Stimulated activated CD8-positive, alpha-beta memory T cell treated with anti-CD3 and anti-CD28 coated beads, Interleukin-2, amount 100 ng/mL, for 48 hours (primary cell): ENCODE data around the gene CADM1.

Experiments
- DNase-seq, 2 donors: peaks; one replicate each; pipeline ENCODE4 v3.0.0-alpha.2; 2020; ENCODE audit warnings: low read depth in 2 of 2

Gene CADM1

DNA sequence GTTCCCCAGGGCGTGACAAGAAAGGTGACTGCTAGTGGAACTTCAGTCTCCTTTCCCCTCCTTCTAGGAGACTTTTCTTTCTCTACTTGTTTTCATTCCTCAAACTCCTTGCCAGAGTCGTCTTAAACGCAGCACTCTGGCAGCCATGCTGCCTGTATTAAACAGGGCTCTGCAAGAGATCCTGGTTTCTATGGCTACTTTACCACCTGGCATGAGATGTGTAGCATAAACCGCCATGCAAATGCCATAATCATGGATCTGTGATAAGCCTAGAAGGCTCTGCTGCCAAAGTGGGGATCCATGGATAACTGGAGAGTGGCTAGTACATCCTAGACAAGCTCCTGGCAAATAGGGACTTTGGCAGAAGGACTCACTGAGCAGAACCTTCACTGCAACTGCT is 321.1 kb downstream of the CADM1 start:
- DNase-seq: no peak

DNA sequence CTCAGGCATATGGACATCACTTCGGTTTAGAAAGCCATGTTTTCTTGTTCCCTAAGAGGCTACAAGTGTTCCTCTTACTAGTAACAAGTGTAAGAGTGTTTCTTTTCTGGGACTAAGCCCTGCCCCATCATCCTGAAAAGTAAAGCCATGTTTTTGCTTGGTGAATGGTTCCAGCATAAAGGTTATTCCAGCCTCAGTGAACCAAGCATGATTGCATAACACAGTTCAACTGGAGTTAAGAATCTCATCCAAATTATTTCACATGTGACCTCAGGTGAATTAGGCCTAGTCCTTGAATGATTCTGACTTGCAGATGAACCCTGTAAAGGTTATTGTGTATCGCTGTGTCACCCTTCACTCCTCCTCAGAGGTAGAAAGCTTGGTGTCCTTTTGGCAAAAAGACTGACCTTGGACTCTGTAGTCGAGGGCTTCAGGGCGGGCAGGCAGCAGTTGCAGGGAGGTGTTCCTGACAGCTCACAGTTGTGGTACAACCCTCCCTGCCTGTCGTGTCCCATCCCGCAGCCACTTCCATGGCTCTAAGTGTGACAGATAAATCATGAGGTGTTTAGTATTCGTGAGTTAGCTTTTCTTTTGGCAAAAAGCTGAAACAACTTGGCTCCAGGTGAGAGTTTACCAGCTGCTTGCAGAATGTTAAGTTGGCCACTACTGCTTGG is 321.8 kb downstream of the CADM1 start:
- no peak for DNase-seq

- DNase-seq: no peak
These were observed 322.7 kb downstream of the CADM1 start for GRCh38 chr11:115181538-115181937.

DNA sequence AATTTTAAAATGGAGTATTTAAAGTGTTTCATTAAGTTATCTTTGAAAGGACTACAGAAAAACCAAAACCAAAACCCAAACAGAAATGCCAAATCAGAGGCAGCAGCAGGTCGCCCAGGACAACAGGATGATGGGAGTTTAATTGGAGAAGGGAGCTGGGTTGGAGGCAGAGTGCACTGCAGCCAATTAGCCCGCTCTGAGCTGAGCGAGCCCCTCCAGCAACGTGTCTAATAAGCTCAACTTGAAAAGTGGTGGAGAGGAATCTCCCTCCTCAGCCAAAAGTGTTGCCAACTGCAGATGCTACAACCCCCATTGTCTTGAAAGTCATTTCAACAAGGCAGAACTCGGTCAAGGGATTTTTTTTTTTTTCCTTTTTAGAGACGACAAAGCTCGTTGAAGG is 323.9 kb downstream of the CADM1 start:
- DNase-seq: no peak

GRCh38 chr11:115179636-115180035 is 324.6 kb downstream of the CADM1 start:
- no peak for DNase-seq

DNA sequence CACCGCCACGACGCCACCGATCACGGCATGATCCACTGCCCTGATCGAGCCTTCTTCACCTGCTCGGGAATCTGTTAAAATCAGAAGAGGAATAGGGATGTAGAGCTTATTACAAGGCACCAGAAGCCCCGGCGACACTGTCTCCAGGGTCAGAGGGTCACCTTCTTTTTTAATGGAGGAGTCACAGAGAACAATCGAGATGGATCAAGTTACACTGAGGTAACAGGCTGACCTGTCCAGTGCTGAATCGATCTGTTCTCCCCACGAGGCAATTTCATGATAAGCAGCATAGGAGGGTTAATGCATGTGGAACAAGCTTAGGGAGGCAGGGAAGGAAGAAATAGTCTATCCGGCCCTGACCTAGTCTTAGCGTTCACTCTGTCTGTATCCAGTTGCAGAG is 325.5 kb downstream of the CADM1 start:
- DNase-seq: no peak

GRCh38 chr11:115173136-115173535 is 331.1 kb downstream of the CADM1 start:
- no peak for DNase-seq

DNA sequence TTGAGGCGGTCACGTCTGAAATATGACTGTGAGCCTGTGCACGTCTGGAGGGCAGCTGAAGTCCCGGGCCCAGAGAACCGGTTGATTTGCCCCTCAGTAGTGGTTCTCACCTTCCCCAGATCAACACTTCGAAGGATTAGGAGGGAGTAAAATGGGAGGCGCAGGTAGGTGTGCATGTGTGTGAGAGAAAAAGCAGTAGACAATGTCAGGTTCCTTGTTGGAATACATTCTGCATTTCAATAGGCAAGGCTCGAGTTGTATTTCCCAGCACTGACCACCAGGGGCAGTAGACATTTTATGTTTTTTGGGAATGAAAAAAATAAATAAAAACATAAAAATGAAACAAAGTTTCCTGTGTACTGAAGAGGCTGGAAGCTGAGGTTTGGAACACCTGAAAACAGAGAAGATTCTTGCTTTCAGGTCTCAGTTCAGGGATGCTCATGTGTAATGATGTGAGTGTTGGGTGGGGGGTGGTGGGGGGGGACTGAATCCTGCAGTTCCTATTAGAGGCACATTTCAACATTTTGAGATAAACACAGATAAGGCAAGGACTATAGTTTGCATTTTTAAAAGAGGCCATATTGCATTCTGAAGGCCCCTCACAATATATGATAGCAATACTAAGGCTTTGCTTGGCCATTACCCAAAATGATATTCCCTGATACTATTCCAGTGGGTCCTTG is 333.9 kb downstream of the CADM1 start:
- DNase-seq: peak in 1 of 2 donors; percentile 7

DNA sequence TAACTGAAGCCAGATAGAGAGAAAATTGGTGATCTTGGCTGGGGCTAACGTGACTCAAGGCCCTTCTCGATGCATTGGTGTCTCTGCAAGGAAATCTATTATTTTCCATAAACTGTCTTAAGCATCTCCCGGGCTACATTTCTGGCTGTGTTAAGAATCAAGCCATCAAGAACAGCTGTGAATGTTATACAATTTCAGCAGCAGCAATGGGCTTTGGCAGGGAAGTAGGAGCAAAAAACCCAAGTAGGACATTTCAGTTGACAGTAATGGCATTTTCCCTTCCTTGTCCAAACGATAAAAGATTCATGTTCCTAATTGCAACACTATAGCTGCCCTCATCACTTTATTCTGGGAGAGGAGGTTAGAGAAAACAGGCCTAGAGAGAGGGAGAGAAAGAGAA is 335.0 kb downstream of the CADM1 start:
- DNase-seq: no peak

GRCh38 chr11:115168686-115169085 is 335.5 kb downstream of the CADM1 start:
- no peak for DNase-seq

DNA sequence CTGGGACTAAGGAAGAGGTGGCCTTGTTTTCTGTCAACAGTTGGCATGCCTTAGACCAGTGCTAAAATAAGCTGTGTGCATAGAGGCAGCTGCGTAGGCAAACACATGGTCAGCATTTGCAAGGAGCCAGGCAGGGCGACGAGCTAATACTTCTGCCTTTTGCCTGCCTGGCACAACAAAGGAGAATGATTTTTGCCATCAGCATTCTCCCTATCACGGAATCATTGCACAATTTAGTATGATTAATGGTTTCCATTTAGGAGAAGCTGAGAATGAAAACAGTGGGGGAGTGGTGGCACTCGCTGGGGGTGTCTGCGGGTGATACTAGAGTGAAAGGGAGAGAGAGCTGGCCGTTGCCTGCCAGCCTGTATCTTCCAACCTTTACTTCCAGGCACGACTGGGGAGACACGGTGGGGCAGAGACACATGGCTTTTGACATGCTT is 336.0 kb downstream of the CADM1 start:
- no peak for DNase-seq

DNA sequence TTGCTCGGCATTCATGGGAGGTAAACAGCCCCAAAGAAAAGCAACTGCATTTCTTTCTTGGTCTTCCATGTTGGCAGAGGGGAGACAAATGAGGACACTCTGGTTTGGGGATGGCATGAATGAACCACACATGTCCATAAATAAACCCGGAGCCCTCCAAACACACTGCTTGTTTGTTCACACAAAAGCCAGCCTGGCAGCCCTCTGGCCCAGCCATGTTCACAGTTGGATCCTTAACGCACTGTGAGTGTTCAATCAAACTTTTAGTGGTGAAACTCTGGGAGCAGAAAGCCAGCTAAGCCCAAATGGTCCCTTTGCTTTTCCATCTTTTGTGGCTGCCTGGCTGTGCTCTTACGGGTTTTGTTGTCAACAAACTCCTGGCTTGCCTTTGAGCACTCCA is 336.8 kb downstream of the CADM1 start:
- DNase-seq: no peak

- DNase-seq: no peak
These were observed 337.4 kb downstream of the CADM1 start for GRCh38 chr11:115166820-115167219.

GRCh38 chr11:115164774-115165173 is 339.4 kb downstream of the CADM1 start:
- DNase-seq: no peak

DNA sequence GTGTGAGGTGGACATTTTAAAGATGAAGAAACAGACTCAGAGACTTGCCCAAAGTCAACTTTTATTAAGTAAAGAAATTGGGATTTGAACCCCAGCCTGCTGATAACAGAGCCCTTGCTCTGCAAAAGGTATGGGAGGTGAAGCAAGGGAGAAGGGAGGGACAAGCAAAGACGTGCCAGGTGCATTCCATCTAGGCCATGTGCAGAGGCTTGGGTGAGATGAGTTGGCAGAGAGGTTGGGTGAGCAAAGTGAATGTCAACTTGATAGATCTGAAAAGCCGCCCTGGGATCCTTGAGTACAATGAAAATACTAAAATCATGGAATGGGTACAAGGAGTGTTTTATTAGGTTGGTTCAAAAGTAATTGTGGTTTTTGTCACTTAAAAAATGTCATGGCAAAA is 341.3 kb downstream of the CADM1 start:
- no peak for DNase-seq

DNA sequence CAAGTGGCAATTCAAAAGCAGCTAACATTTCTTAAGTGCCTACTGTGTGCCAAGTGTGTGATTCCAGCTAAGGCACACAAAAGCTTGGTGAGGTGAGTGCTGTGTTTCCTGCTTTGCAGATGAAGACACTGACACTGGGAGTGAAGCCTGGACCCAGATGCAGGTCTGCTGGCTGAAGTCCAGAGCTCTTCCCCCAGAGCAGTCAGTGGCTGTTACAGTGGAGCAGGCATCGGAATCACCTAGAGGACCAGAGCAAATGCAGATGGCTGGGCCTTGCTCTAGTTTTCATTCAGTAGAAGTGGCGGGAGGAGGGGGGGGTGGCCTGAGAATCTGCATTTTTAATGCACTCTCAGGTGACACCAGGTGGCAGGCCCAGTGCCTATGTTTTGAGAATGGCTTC is 342.3 kb downstream of the CADM1 start:
- DNase-seq: no peak

DNA sequence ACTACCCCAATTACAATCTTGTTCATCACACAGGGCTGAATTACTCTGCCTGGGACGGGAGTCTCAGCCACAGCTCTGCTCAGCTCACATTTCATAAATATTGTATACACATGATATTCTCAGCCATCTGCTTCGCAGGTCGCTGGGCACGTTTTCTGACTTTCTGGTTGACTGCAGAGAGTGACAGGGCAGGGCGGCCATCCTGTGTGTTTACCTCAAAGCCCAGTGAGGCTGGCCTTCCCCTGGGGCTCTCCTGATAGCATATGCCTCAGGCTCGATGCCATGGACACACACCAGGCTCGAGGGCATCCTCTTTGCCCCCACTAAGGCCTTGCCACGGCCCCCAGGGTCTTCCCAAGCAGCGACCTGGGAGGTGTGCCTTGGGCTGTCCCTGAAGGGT is 345.0 kb downstream of the CADM1 start:
- DNase-seq: no peak

- DNase-seq: no peak
These were observed 346.2 kb downstream of the CADM1 start for GRCh38 chr11:115158053-115158452.

GRCh38 chr11:115157247-115157646 is 347.0 kb downstream of the CADM1 start:
- no peak for DNase-seq

DNA sequence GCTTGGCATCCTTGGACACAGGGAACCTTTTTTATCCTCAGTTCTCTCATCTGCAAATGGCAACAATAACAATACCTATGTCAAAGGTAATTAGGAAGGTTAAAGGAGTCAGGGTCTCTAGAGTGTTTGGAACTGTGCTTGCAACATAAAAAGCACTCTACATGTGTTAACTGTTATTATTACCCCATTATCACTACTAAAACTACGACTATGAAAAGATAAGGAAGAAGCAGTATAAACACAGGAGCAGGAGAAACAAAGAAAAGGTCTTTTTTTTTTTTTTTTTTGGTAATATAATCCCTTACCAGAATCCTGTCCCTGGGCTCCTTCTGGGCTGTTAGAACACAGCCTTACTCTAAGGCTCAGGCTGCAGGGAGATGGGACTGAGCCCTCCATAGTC is 348.2 kb downstream of the CADM1 start:
- no peak for DNase-seq

DNA sequence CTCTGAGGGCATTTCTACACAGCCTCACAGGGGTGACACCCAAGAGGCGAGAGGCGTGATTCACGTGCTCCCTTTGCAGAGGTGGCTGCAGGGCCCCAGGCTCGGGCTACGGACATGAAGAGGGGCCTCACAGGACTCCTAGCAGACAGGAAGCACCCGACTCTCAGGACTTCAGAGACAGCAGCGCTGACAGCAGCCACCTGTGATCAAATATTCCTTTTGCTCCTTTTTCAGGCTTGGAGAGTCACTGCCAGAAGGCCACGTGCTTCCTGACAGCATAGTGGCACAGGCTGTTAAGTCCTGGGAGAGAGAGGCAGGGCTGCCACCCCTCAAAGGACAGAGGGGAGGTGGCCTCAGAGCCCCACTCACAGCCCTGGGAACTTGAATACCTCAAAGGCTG is 348.9 kb downstream of the CADM1 start:
- no peak for DNase-seq

- no peak for DNase-seq
These were observed 349.9 kb downstream of the CADM1 start for GRCh38 chr11:115154355-115154736.

DNA sequence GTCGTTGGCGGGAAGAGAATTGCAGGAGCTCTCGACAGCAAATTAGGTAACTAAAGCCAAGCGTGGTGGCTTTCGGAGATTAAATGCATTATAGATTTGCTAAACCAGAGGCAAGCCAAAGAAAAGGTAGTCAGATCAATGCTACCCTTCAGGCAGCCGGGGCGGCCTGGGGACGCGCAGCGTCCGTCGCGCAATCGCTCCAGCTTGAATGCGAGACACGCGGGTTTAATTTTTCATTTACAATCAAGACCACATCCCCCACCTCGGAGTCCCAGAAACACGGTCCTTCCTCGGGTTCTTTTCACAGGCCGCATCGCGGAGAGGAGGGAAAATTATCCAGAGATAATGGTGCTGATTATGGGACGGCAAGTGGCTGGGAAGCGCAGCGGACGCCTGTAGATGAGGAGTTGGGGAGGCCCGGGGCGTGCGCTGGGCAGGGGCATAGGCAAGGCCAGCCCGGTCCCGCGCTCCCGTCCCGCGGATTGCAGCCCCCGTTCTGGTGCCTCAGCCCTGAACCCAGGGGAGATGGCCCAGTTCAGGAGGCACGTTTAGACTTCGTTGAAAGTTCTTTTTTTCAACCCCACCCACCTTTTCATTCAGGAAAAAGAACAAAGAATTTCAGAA is 350.4 kb downstream of the CADM1 start:
- no peak for DNase-seq
